ENCODE data around the gene STX19.

Gene STX19

GRCh38 chr3:94026623-94027022, 1.8 kb downstream of the STX19 start:
- no peak for DNase-seq

DNA sequence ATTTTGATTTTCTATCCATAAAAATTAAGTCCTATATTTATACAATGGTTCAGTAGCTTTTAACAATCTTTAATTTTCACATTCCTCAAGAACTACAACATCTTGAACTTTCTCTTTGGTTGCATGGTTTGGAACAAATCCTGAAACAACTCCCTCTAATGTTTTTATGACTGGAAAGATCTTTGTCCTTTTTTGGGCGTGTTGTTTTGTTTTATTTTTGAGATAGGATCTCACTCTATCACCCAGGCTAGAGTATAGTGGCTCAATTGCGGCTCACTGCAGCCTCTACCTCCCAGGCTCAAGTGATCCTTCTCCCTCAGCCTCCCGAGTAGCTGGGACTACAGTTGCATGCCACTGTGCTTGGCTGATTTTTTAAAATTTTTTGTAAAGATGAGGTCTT, 4.0 kb downstream of the STX19 start:
- DNase-seq: no peak

DNA sequence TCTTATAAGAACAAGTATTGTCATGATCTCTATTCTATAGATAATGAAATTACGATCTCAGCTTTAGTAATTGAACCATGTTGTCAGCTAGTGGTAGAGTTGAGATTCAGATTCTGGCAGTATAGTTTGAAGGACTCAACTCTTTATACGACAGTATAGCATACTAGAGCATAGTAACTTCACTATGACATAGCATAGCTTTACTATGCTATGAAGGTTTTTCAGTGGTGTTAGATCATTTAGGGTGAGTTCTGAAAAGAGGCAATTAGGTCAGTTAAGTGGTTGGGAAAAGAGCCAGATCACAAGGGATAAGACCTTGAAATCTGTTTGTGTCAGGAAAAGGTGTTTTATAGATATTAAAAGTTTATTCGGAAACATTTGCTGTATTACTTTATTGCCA, 8.1 kb downstream of the STX19 start:
- no peak for DNase-seq

DNA sequence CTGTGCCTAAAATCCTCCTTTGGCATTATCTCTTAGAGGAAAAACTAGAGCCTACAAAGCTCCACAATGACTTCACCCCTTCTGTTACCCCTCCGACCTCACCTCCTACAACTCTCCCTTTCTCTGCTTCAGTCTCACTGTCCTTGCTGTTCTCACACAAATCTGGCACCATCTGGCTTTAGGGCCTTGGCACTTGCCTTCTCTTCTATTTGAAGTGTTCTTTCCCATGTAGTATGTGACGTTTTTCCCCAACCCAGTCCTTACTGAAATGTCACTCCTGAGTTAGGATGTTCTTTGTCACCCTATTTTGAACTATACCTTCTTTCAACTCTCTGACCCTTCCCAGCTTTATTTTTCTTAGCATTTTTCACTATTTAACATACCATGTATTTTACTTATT, 8.7 kb downstream of the STX19 start:
- no peak for DNase-seq

DNA sequence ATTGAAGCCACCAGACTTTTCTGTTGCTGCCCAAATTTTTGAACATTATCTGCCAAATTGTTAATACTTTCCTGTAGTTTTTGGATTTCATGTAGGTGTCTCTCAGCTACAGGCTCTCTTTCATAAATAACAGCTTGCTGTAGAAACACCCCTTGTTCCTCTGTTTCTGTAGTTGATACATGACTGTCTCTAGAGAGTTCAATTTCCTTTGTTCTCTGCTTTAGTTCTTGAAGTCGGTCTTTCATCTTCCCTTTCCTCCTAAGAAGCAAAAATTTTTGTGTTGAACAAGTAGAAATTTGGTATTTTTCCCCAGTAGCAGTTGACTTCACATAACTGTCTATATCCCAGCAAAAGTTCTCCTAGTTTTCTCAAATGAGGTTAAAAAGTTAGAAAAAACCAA, 13.4 kb downstream of the STX19 start:
- DNase-seq: no peak

GRCh38 chr3:94012185-94012584, 16.2 kb downstream of the STX19 start:
- no peak for DNase-seq

DNA sequence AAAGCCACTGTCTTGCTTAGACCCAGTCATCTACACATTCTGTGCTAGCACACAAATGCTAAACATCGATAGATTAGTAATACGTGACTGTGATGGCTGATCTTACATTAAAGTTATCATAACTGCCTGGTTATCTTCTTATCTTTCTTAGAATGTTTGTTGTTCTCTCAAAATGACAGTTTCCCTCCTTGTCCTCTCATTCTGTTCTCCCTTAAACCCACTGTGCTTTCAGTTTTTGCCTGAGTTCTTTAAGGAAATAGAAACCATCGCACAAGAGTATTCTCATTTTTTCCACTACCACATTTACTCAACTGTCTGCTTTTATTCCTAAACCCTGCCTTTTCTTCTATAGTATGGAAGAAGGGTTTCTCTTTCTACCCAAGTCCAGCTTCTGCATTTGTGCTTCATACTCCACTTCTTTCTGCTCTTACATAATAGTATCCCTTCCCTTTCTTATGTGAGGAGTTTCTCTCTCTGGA, 17.1 kb downstream of the STX19 start:
- DNase-seq: no peak

- DNase-seq: no peak
Measured at GRCh38 chr3:94009608-94010007, 18.8 kb downstream of the STX19 start.

DNA sequence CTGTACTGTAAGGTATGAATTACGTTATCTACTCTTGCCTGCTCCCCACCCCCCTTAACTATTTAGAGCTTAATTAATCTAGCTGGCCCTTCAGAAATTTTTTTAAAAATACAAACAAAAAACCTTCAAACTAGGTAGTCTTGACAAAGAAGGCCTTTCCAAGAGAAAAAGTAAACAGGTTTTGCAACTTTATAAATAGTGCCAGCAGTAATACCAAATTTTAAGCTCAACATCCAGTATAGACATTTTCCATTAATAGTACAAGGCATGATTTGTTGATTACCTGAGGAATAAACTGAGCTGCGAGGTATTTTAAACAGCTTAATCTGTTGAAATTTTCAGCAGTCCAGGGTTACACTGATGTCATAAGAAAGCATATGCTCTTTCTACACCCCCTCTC, 20.1 kb downstream of the STX19 start:
- no peak for DNase-seq

DNA sequence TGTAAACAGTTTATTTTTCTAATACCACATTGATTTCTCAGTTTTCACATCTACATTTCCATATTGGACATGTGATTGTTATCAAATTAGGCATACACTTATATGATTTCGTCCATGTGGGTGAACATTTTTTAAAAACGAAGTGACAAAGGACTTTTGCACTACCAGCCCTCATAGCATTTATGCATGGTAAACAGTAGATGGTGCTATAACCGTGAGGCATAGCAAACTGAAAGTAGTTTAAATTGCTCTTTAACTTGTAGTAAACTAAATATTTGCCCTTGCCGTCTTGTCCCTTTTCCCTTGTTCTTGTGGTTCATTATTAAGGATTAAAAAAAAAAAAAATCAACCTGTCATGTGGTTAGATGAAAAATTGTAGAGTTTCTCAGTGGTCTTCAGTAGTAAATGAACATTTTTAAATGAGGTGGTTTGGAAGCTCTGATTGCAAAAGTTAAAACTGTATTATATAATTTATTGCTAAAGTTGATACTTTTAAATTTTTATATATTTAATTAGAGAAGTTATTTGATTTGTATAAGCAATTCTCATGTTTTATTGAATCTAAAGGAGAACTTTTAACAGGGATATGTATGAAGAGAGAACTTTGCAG, 24.0 kb downstream of the STX19 start:
- DNase-seq: no peak

GRCh38 chr3:94001827-94002495, 26.4 kb downstream of the STX19 start:
- DNase-seq: no peak

DNA sequence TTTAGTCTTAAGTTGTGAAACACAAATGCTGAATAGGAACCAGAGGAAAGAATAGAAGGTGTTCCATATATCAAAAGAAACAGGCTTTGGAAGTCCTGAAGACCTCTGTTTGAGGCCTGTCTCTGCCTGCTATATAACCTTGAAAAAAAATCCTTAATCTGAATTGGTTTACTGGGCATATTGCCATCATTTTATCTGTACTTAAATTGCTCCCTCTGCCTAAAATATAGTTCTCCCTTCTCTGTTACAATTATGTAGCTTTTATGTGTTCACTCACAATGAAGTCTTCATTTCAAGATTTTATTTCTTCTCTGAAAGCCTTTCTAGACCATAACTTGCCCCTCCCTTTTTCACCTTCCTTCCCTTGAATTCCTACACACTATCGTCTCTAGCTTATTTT, 27.2 kb downstream of the STX19 start:
- no peak for DNase-seq

- DNase-seq: no peak
Measured at GRCh38 chr3:93994056-93994455, 34.3 kb downstream of the STX19 start.

GRCh38 chr3:93992207-93992606, 36.2 kb downstream of the STX19 start:
- no peak for DNase-seq

DNA sequence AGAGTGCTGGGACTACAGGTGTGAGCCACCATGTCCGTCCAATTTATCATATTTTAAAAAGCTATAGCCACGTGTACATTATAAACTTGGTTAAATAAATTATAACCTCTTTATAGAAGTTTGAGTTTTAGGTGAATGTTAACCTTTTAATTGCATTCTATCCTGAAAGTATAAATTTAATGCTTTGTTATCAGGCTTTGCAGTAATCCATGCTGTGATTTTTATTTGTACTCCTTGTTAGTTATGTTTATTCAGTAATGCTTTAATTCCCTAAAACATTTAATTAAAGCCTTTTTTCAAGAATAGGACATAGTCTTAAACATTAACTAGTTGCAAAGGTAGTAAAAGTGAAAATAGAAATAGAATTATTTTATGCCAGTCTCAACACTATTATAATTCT, 36.8 kb downstream of the STX19 start:
- no peak for DNase-seq

DNA sequence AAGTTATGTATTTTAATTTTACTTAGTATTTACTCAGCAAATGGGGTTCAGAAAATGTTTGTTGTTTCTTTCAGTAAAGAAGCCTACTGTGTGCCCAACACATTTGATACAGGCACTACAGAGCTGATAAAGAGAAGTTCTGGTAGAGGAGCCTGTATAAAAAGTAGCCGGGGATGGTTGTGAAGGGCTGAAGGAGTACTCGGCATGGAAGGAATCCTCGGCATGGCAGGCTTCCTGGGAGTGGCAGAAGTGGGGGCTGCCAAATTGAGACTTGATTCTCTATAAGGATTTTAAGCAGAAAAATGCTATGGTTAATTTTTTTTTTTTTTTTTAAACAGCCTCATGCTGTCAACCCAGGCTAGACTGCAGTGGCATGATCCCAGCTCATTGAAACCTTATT, 39.2 kb downstream of the STX19 start:
- no peak for DNase-seq

DNA sequence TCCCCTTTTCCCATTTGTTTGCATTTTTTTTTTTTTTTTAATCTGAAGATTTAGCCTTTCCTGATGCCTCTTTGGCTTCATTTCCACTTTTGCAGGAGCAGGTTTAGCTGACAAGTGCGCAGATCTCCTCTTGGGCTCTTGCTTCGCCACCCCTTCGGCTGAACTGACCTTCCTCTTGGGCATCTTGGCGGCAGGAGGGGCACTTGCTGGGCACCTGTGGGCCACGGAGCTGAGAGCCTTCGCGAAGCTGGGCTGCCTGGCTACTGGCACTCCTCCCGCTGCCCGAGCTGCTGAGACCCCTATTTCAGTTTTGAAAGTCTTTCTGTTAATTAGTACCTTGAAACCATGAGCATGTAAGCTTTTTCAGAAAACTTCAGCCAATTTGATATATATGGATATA, 39.6 kb downstream of the STX19 start:
- no peak for DNase-seq

GRCh38 chr3:93988283-93988682, 40.1 kb downstream of the STX19 start:
- no peak for DNase-seq

- DNase-seq: no peak
Measured at GRCh38 chr3:93984618-93985017, 43.8 kb downstream of the STX19 start.

DNA sequence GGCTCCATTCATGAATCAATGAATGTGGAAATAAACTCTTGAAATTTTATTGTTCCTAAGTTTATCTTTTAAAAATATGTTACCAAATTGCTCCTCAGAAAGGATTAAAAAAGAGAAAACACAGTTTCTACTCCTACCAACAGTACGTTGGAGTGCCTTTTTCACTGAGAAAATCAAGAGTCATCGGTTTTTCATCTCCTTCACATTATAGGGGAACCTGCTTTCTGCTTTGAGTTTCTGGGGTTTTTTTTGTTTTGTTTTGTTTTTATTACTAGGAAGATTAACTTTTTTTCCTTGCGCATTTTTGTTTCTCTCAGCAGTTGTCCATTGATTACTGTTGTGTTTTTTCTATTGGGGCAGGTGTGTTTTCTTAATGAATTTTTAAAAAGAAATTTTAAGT, 45.0 kb downstream of the STX19 start:
- DNase-seq: no peak

DNA sequence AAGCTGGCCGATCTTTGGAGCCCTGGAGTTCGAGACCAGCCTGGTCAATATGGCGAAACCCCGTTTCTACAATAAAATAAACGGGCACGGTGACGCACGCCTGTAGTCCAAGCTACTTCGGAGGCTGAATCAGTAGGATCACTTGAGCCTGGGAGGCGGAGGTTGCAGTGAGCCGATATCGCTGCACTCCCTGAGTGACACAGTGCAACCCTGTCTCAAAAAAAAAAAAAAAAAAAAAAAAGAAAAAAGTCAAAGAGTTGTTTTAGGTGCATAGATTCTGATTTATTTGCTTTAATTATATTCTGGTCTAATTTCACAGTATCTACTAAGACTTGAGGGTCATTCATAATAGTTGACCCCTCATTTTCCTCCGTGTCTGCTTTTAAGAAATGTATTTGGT, 46.7 kb downstream of the STX19 start:
- no peak for DNase-seq

- DNase-seq: peak; percentile 82
Measured at GRCh38 chr3:93979850-93980676, 48.3 kb downstream of the STX19 start, which contains the start of gene ARL13B. ARL13B (plus strand) TSS chr3:93980155; CDS start chr3:93980424, 269 bp downstream.

DNA sequence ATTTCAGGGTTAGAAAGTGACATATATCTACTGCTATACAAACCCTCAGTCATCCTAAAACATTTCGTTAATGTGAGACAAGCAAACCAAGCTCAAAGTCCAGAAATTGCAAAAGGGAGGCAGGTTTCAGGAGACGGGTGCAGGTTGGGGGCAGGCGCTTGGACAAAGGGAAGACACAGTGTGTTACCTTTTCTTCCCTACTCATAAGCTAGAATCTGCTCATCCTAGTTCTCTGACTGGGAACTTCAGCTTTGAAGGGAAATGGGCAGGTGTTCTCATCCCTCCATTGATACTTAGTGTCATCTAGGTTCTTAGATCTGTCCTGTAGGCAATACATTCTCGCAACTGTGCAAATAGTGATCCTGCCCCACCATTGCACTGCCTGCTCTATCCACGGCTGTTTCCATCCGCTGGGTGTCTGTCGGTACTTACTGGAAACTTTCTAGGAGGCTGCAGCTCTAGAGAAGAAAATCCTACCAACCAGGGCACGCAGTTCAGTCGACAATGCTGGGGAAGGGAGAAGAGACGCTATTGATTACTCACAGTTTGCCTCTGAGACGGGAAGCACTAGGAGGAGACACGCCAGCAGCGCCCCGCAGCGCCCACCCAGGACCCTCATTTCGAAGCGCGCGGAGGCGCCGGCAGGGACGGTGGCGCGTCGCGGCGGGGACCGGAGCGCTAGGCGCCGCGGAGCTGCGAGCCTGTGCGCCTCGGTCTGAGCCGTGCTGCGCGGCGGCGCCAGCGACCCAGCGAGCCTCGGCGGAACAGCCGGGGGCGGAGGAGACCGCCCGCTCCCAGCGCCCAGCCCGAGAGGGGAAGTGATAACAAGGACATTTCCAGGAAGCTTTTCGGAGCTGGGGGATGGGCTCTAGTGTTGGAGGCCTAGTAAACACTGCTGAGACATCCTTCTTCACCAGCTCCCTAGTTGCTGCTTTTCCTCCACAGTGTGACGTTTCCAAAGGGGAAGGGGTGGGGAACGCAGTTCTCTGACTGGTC, 55.0 kb downstream of the STX19 start, which contains the start of gene PROS1:
Gene PROS1 (minus strand): TSS at position 766 of the 996 bp plus-strand sequence. CDS start 147 bp downstream, at position 619.
- peak; percentile 40 for DNase-seq

Measured in 8988T (cell line).